PC-3 (cell line): ENCODE results near the gene CBARP. TPM values are rescaled to one million over a fixed set of nuclear protein-coding genes. Genes with fewer than 3 reads are reported as not detected.
A peak's percentile ranks its signal among the peaks of the same experiment; 100 is the strongest.

Experiments
- ATAC-seq: fragments of 200-7000 bp; cut with Tn5 transposase; 2 replicates; pipeline ENCODE4 v1.9.1; 2020; ENCODE audit warnings: mild to moderate bottlenecking, moderate library complexity
- BruUV-seq: library from RNA; stranded (reverse); fragments of 400-500 nt; replicated peaks from 2 replicates; lab custom pipeline; 2021; lab: Mats Ljungman, UMichigan
- CTCF ChIA-PET: fragments of 300-600 bp; sonication (Branson Sonifier 250); formaldehyde crosslinking; loops from one replicate; lab custom pipeline; 2022; ENCODE audit warnings: antibody characterized with exemption; lab: Charles Lee
- POLR2A ChIA-PET: fragments of 300-600 bp; sonication (Branson Sonifier 250); formaldehyde crosslinking; loops from one replicate; lab custom pipeline; 2022; ENCODE audit warnings: antibody characterized with exemption; ENCODE audit not compliant: unreplicated experiment; lab: Charles Lee
- DNase-seq: peaks from one replicate; pipeline ENCODE4 v3.0.0-alpha.2; 2015
- H2AFZ ChIP-seq: fragments of 300-600 bp; sonication (generic); 2 replicates; pipeline ENCODE4 v1.6.0; 2016; ENCODE audit warnings: antibody characterized with exemption, low read length
- H3F3A ChIP-seq: fragments of 300-600 bp; sonication (generic); one replicate; pipeline ENCODE4 v1.6.0; 2017; ENCODE audit warnings: antibody characterized with exemption, low read length, control low read depth, mild to moderate bottlenecking; ENCODE audit not compliant: unreplicated experiment
- H3K27ac ChIP-seq: fragments of 300-600 bp; sonication (generic); 2 replicates; pipeline ENCODE4 v1.5.1; 2016; ENCODE audit warnings: mild to moderate bottlenecking, low read length
- H3K27me3 ChIP-seq: fragments of 300-600 bp; sonication (generic); 2 replicates; pipeline ENCODE4 v1.6.1; 2016; ENCODE audit warnings: low read length, mixed read lengths
- H3K36me3 ChIP-seq: fragments of 300-600 bp; sonication (generic); 2 replicates; pipeline ENCODE4 v1.6.1; 2016; ENCODE audit warnings: low read depth, mixed run types, low read length, mixed read lengths
- H3K4me1 ChIP-seq: fragments of 300-600 bp; sonication (generic); 2 replicates; pipeline ENCODE4 v1.5.1; 2016; ENCODE audit warnings: low read length; ENCODE audit not compliant: insufficient read depth
- H3K4me2 ChIP-seq: fragments of 300-600 bp; sonication (generic); 2 replicates; pipeline ENCODE4 v1.6.0; 2016; ENCODE audit warnings: low read length
- H3K4me3 ChIP-seq: fragments of 300-600 bp; sonication (generic); 2 replicates; pipeline ENCODE4 v1.5.1; 2016; ENCODE audit warnings: mild to moderate bottlenecking, low read length, mixed read lengths
- H3K79me2 ChIP-seq: fragments of 300-600 bp; sonication (generic); 2 replicates; pipeline ENCODE4 v1.6.1; 2017; ENCODE audit warnings: low read length, mixed read lengths
- H3K9ac ChIP-seq: fragments of 300-600 bp; sonication (generic); 2 replicates; pipeline ENCODE4 v1.6.0; 2016; ENCODE audit warnings: mild to moderate bottlenecking, low read length
- H3K9me2 ChIP-seq: fragments of 300-600 bp; sonication (generic); replicated peaks from 2 replicates; pipeline ENCODE4 v1.6.1; 2016; ENCODE audit warnings: mixed run types, low read length, mixed read lengths
- H3K9me3 ChIP-seq: fragments of 300-600 bp; sonication (generic); 2 replicates; pipeline ENCODE4 v1.6.1; 2016; ENCODE audit warnings: low read length, mixed read lengths
- H4K20me1 ChIP-seq: fragments of 300-600 bp; sonication (generic); 2 replicates; pipeline ENCODE4 v1.6.1; 2016; ENCODE audit warnings: low read length, mixed read lengths
- CTCF ChIP-seq: fragments of 300-600 bp; sonication (generic); conservative IDR thresholded peaks from 2 replicates; pipeline ENCODE4 v1.5.1; 2017; ENCODE audit warnings: antibody characterized with exemption, low read depth, mild to moderate bottlenecking, low read length
- EZH2 ChIP-seq: fragments of 300-600 bp; sonication (generic); IDR thresholded peaks from one replicate; pipeline ENCODE4 v1.6.1; 2017; ENCODE audit warnings: antibody characterized with exemption, mild to moderate bottlenecking, low read length; ENCODE audit not compliant: unreplicated experiment
- EZH2phosphoT487 ChIP-seq: fragments of 300-600 bp; sonication (generic); IDR thresholded peaks from 2 replicates; pipeline ENCODE4 v1.6.1; 2018; ENCODE audit warnings: mild to moderate bottlenecking, antibody characterized with exemption, low read length, borderline replicate concordance
- intact Hi-C: fragments of 100-400 bp; cut with micrococcal nuclease; formaldehyde crosslinking; loops from 2 replicates; pipeline ENCODE4 v1.9.0; 2023
- total RNA-seq: library from RNA; depleted of rRNA; stranded (reverse); fragments of >200 nt; gene quantifications from 2 replicates; pipeline ENCODE4 v1.2.3, GENCODE V29; 2014

CBARP gene
- total RNA-seq, 1 experiment from 2014 or later: 3.3 TPM

GRCh38 chr19:1275260-1275975, 37.6 kb upstream of the CBARP start, which contains the start of gene FAM174C:
FAM174C (plus strand) TSS chr19:1275530; CDS start chr19:1275550, 20 bp downstream.
- Histone ChIP-seq H3K9ac (peak within 1 kb of the TSS; percentile 92), H3K4me1 (peaks cover 52% of the 10 kb centered on the region), H3K4me3 (peak within 1 kb of the TSS; percentile 70), H3K9me2 (no peaks in the 10 kb centered on the region), H3K79me2 (peaks cover 64% of the 10 kb centered on the region), H2AFZ (peak within 1 kb of the TSS; percentile 57), H3K36me3 (peaks cover 6% of the 10 kb centered on the region; the same call in 1 of the 2 replicates), H3K27ac (peak within 1 kb of the TSS; percentile 95), H3K27me3 (no peaks in the 10 kb centered on the region), H4K20me1 (no peaks in the 10 kb centered on the region), H3K9me3 (no peaks in the 10 kb centered on the region), H3K4me2 (peak within 1 kb of the TSS; percentile 95), H3F3A (no peaks in the 10 kb centered on the region)
- ATAC-seq: peak; percentile 69
- DNase-seq: peak; percentile 92
- no TSS peak for BruUV-seq
- ChIA-PET CTCF (interaction anchor here (1.0 kb wide), 1 partner anchor 31 kb away, joined by 5 read pairs; no protein-coding TSS in a partner anchor), POLR2A (interaction anchor here (0.6 kb wide), 1 partner anchor 9 kb away, joined by 3 read pairs; no protein-coding TSS in a partner anchor)
- no peak for TF ChIP-seq EZH2
- TF ChIP-seq EZH2phosphoT487: no peak
- no peak for TF ChIP-seq CTCF
- intact Hi-C loops: loop anchor here (10.0 kb wide), 1 partner anchor 79 kb away; a partner anchor contains a TSS

- POLR2A ChIA-PET: no interaction called here
- no peaks in the 10 kb centered on the region for H3K9me2 ChIP-seq
- H3F3A ChIP-seq: no peaks in the 10 kb centered on the region
- no peak for TF ChIP-seq CTCF
- no peak for TF ChIP-seq EZH2phosphoT487
- TF ChIP-seq EZH2: no peak
- peaks cover 70% of the 10 kb centered on the region for H3K79me2 ChIP-seq
- H3K9me3 ChIP-seq: no peaks in the 10 kb centered on the region
- no peaks in the 10 kb centered on the region for H3K27me3 ChIP-seq
- no peak overlapping the region for H2AFZ ChIP-seq
- H3K27ac ChIP-seq: peak overlapping the region; percentile 95
- intact Hi-C loops: loop anchor here (10.0 kb wide), 1 partner anchor 80 kb away; a partner anchor contains a TSS
- H3K9ac ChIP-seq: peak overlapping the region; percentile 92
- ATAC-seq: peak; percentile 2; the same call in 1 of the 2 replicates
- peaks cover 6% of the 10 kb centered on the region; the same call in 1 of the 2 replicates for H3K36me3 ChIP-seq
- H3K4me2 ChIP-seq: peak overlapping the region; percentile 95
- BruUV-seq: no TSS peak
- H4K20me1 ChIP-seq: no peaks in the 10 kb centered on the region
- CTCF ChIA-PET: interaction anchor here (1.0 kb wide), 1 partner anchor 31 kb away, joined by 5 read pairs; no protein-coding TSS in a partner anchor
- H3K4me1 ChIP-seq: peaks cover 57% of the 10 kb centered on the region
- H3K4me3 ChIP-seq: peak overlapping the region; percentile 70
- DNase-seq: no peak
Observed at GRCh38 chr19:1274852-1275259, 37.1 kb upstream of the CBARP start.
